ENCODE measurements around the gene ASB8. TPM values are rescaled to one million over a fixed set of nuclear protein-coding genes. Genes with fewer than 3 reads are reported as not detected.

Gene ASB8
- total RNA-seq, 2 donors from 2014 or later: 20.7 to 45.3 TPM

GRCh38 chr12:48105867-48106680 is 51.2 kb downstream of the ASB8 start, which contains the start of gene SENP1:
Gene SENP1 (minus strand): TSS chr12:48106079. CDS start chr12:48101472, 4,607 bp downstream.
- DNase-seq (ENCODE audit: low spot score) (peak; percentile 53), ATAC-seq (ENCODE audit: insufficient number of reproducible peaks, low FRiP score, low read depth) (peak; percentile 80)
- Histone ChIP-seq H3K36me3 (no peaks in the 10 kb centered on the region), H3K27me3 (replicated peaks; ENCODE audit: insufficient read depth) (no peaks in the 10 kb centered on the region), H3K4me1 (ENCODE audit: control insufficient read depth in 1 of 2, low read depth in 2 of 2) (peaks cover 18 to 20% of the 10 kb centered on the region in 2 donors), H3K4me3 (peak within 1 kb of the TSS; percentile 80), H3K9me3 (no peaks in the 10 kb centered on the region), H3K27ac (peak within 1 kb of the TSS; percentile 84 to 86)
- TF ChIP-seq CTCF (IDR thresholded peaks at IDR 0.05): no peak

- H3K27ac ChIP-seq: peak overlapping the region; percentile 84 to 86
- DNase-seq (ENCODE audit: low spot score) (no peak), ATAC-seq (ENCODE audit: insufficient number of reproducible peaks, low FRiP score, low read depth) (peak; percentile 48)
- H3K4me3 ChIP-seq: peak overlapping the region; percentile 80
- H3K4me1 ChIP-seq (ENCODE audit: control insufficient read depth in 1 of 2, low read depth in 2 of 2): peaks cover 18 to 20% of the 10 kb centered on the region in 2 donors
- H3K36me3 ChIP-seq: no peaks in the 10 kb centered on the region
- no peaks in the 10 kb centered on the region for H3K9me3 ChIP-seq
- H3K27me3 ChIP-seq (replicated peaks; ENCODE audit: insufficient read depth): no peaks in the 10 kb centered on the region
- no peak for TF ChIP-seq CTCF (IDR thresholded peaks at IDR 0.05)
Observed at GRCh38 chr12:48105321-48105866, 51.9 kb downstream of the ASB8 start.

- H3K27me3 ChIP-seq (replicated peaks; ENCODE audit: insufficient read depth): no peaks in the 10 kb centered on the region
- no peak overlapping the region for H3K27ac ChIP-seq
- H3K36me3 ChIP-seq: no peaks in the 10 kb centered on the region
- H3K9me3 ChIP-seq: no peaks in the 10 kb centered on the region
- DNase-seq (ENCODE audit: low spot score) (no peak), ATAC-seq (ENCODE audit: insufficient number of reproducible peaks, low FRiP score, low read depth) (no peak)
- TF ChIP-seq CTCF (IDR thresholded peaks at IDR 0.05): no peak
- peaks cover 18 to 20% of the 10 kb centered on the region in 2 donors for H3K4me1 ChIP-seq (ENCODE audit: control insufficient read depth in 1 of 2, low read depth in 2 of 2)
- H3K4me3 ChIP-seq: peak overlapping the region; percentile 80
Observed at GRCh38 chr12:48104531-48104930, 52.8 kb downstream of the ASB8 start.

Other genes starting within 250 kb of the ASB8 start
- gene TMEM106C, start 193.9 kb downstream of the ASB8 start, total RNA-seq: 100 to 1,000 TPM in 1 of 2 donors, 10 to 100 TPM in 1; 48.1 to 149 TPM
- gene COL2A1, start 153.0 kb downstream of the ASB8 start, total RNA-seq: under 1 TPM in 1 of 2 donors, not detected in 1; 0.14 TPM
- gene SENP1, start 51.4 kb downstream of the ASB8 start, total RNA-seq: 10 to 100 TPM; 23.2 to 24.6 TPM
- 10 to 100 TPM; 50.1 to 62.2 TPM for gene PFKM, start 38.2 kb downstream of the ASB8 start, total RNA-seq
- 1 to 10 TPM in 1 of 2 donors, under 1 TPM in 1; 0.81 to 5.6 TPM for gene CCDC184, start 26.1 kb upstream of the ASB8 start, total RNA-seq
- not detected for gene OR10AD1, start 45.8 kb upstream of the ASB8 start, total RNA-seq
- 10 to 100 TPM; 24.6 to 30.8 TPM for gene ZNF641, start 193.4 kb upstream of the ASB8 start, total RNA-seq